Subcutaneous adipose tissue (tissue), 4 donors: ENCODE data around the gene KLF11. TPM values are rescaled to one million over a fixed set of nuclear protein-coding genes. Genes with fewer than 3 reads are reported as not detected.

Source experiments
- CTCF ChIP-seq: fragments of 450-650 bp; IDR thresholded peaks from one replicate; pipeline ENCODE4 v1.5.1; 2016; ENCODE audit warnings: low read depth, mild to moderate bottlenecking, control low read depth, antibody characterized with exemption, moderate library complexity
- total RNA-seq, 4 donors: library from RNA; depleted of rRNA; stranded (reverse); fragments of >200 nt; gene quantifications; one replicate each; pipeline ENCODE4 v1.1.0, GENCODE V29; 2016

The KLF11 gene
- total RNA-seq, 4 donors from 2014 or later = 24.2 to 47.9 (median 30.6) TPM

GRCh38 chr2:10009811-10010781 lies 33.3 kb upstream of the KLF11 start:
- TF ChIP-seq CTCF = no peak

- no peak for TF ChIP-seq CTCF
Observed at GRCh38 chr2:10012963-10013461, 30.3 kb upstream of the KLF11 start.

- TF ChIP-seq CTCF = no peak
Observed at GRCh38 chr2:10014418-10015190, 28.7 kb upstream of the KLF11 start.

- no peak for TF ChIP-seq CTCF
Observed at GRCh38 chr2:10016001-10016801, 27.1 kb upstream of the KLF11 start.

GRCh38 chr2:10016802-10017258 lies 26.5 kb upstream of the KLF11 start:
- TF ChIP-seq CTCF = no peak

GRCh38 chr2:10017313-10017941 lies 25.9 kb upstream of the KLF11 start:
- no peak for TF ChIP-seq CTCF
